Transverse colon (tissue), 4 donors: ENCODE measurements around the gene PABPN1L. TPM values are rescaled to one million over a fixed set of nuclear protein-coding genes. Genes with fewer than 3 reads are reported as not detected.

Source experiments
- DNase-seq: peaks from one replicate; pipeline ENCODE4 v3.0.0-alpha.2; 2019
- H3K27ac ChIP-seq, 4 donors: fragments of 200-600 bp; sonication (generic); 2 replicates each; pipeline ENCODE4 v1.5.1; 2016 to 2018; ENCODE audit warnings: inconsistent platforms in 4 of 4
- H3K27me3 ChIP-seq: fragments of 200-600 bp; sonication (generic); 2 replicates; pipeline ENCODE4 v1.5.1; 2017; ENCODE audit warnings: inconsistent platforms
- H3K36me3 ChIP-seq, 4 donors: fragments of 200-600 bp; sonication (generic); 2 replicates each; pipeline ENCODE4 v1.5.1; 2017 to 2019; ENCODE audit warnings: inconsistent platforms in 4 of 4
- H3K4me1 ChIP-seq, 4 donors: fragments of 200-600 bp; sonication (generic); 2 replicates each; pipeline ENCODE4 v1.5.1; 2017 to 2020; ENCODE audit warnings: inconsistent platforms in 4 of 4
- H3K4me3 ChIP-seq, 4 donors: fragments of 200-600 bp; sonication (generic); 1 replicate in 1 of 4; 2 replicates in 3 of 4; pipeline versions ENCODE4 v1.5.1 to v1.6.1; 2017 to 2019; ENCODE audit warnings: inconsistent platforms in 4 of 4
- H3K9me3 ChIP-seq, 2 donors: fragments of 200-600 bp; sonication (generic); 2 replicates each; pipeline ENCODE4 v1.5.1; 2017 to 2019; ENCODE audit warnings: inconsistent platforms in 2 of 2
- EP300 ChIP-seq: sonication (generic); formaldehyde crosslinking; IDR thresholded peaks from one replicate; pipeline ENCODE4 v1.6.1; 2017; ENCODE audit warnings: antibody characterized with exemption, low read depth
- POLR2A ChIP-seq: fragments of 450-650 bp; IDR thresholded peaks from one replicate; pipeline ENCODE4 v1.6.1; 2016; ENCODE audit warnings: antibody characterized with exemption, mild to moderate bottlenecking, moderate library complexity
- POLR2AphosphoS5 ChIP-seq, 3 donors: sonication (generic); formaldehyde crosslinking; IDR thresholded peaks; one replicate each; pipeline ENCODE4 v1.6.1; 2016; ENCODE audit warnings: antibody characterized with exemption in 3 of 3
- WGBS, 2 donors: methylation state at CpG; one replicate each; pipeline ENCODE4 v1.1.5; 2018; ENCODE audit warnings: low coverage in 1 of 2; 5-methylcytosine and 5-hydroxymethylcytosine counted together
- in situ Hi-C, 4 donors: fragments of 200-750 bp; cut with MboI; loops; one replicate each; pipeline versions ENCODE4 v1.15.0 to v1.15.1; 2017; ENCODE audit warnings: low sequenced_read_pairs in 3 of 4, low pct_ligation_motif_present in 1 of 4, low pct_unique_long_range_greater_than_20kb in 1 of 4
- intact Hi-C: fragments of 100-400 bp; cut with DNase I; formaldehyde crosslinking; loops from one replicate; pipeline ENCODE4 v1.15.1; 2023; ENCODE audit warnings: low total_unique reads
- total RNA-seq, 4 donors: library from RNA; depleted of rRNA; stranded (reverse); fragments of >200 nt; gene quantifications; one replicate each; pipeline ENCODE4 v1.1.0, GENCODE V29; 2016
- TF ChIP-seq, protein P1 (sequence below), 5 experiments: fragments of 200-600 bp in 3 of 5; fragments of 450-650 bp in 2 of 5; sonication (generic) in 3 of 5; IDR thresholded peaks; 1 replicate in 2 of 5; 2 replicates in 3 of 5; pipeline ENCODE4 v1.5.1; 2016 to 2017; ENCODE audit warnings: antibody characterized with exemption in 5 of 5, inconsistent platforms in 3 of 5, mild to moderate bottlenecking in 2 of 5, moderate library complexity in 1 of 5

Gene PABPN1L
- total RNA-seq, 4 donors from 2014 or later: not detected

DNA sequence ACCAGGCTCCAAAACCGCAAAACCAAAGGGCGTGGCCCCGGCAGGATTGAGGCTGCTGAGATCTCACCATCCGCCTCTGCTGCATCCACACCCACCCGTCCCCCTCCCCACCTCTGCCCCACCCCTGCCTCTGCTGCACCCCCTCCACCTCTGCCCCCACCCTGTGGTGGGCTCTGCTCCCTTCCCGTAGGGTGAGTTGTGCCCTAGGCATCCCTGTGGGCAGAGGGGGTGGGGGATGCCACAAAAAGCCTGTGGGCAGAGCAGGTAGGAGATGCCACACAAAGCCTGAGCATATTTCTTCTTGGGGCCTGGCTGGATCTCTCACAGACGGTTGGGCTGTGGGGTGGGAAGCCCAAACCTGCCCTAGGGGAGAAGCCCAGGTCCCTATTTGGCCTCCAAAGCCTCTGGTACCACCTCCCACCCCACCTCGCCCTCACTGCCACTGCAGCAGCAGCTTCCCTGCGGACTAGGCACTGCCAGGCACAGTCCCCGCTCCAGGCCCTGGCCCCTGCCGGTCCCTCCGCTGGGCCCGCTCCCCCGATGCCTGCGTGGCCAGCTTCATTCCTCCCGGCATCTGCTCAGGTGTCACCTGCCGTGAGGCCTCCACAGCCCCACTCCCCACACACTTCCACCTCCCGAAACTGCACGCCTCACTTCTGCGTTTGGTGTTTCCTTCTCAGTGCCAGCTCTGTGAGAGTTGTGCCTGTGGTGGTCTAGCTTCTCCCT, 11.3 kb upstream of the PABPN1L start:
- no peaks in the 10 kb centered on the region for H3K9me3 ChIP-seq
- intact Hi-C loops: no loop called here
- in situ Hi-C loops: no loop called here
- no peaks in the 10 kb centered on the region for H3K36me3 ChIP-seq
- no peak overlapping the region for H3K4me3 ChIP-seq
- peaks cover 15% of the 10 kb centered on the region for H3K27me3 ChIP-seq
- WGBS, 2 donors: 89 to 91% methylated on average over 7 to 20 of the region's 20 CpGs
- peaks cover 0 to 17% (median 15%) of the 10 kb centered on the region in 4 donors for H3K4me1 ChIP-seq
- no peak for DNase-seq
- no peak overlapping the region for H3K27ac ChIP-seq
- TF ChIP-seq, protein P1, sequence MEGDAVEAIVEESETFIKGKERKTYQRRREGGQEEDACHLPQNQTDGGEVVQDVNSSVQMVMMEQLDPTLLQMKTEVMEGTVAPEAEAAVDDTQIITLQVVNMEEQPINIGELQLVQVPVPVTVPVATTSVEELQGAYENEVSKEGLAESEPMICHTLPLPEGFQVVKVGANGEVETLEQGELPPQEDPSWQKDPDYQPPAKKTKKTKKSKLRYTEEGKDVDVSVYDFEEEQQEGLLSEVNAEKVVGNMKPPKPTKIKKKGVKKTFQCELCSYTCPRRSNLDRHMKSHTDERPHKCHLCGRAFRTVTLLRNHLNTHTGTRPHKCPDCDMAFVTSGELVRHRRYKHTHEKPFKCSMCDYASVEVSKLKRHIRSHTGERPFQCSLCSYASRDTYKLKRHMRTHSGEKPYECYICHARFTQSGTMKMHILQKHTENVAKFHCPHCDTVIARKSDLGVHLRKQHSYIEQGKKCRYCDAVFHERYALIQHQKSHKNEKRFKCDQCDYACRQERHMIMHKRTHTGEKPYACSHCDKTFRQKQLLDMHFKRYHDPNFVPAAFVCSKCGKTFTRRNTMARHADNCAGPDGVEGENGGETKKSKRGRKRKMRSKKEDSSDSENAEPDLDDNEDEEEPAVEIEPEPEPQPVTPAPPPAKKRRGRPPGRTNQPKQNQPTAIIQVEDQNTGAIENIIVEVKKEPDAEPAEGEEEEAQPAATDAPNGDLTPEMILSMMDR (IDR thresholded peaks at IDR 0.05): no peak
- TF ChIP-seq POLR2A (no peak), POLR2AphosphoS5 (IDR thresholded peaks at IDR 0.05) (no peak), EP300 (no peak)

DNA sequence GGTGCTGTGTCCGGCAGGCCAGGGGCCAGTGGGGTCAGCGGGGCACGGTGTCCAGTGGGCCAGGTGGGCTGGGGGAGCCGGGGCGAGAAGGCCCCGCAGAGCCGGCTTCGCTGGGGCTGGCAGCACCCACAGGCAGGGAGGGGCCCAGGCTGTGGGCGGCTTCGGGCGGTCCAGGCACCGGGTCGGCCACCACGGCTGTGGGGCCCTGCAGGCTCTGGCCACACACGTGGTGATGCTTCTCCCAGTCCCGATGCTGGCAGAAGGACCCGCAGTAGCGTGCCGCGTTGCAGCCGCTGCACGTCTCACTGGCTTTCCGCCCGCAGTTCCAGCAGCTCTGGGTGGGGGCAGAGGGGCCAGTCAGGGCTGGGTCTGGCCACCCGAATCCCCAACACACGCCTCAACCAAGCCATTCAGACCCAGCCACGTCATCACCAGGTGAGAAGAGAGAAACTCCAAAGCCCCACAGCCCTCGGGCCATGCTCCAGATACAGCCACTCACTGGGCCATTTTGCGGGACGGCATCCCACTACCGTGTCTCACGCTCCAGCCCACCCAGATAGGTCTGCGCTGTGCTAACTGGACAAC, 10.6 kb upstream of the PABPN1L start:
- peaks cover 0 to 17% (median 14%) of the 10 kb centered on the region in 4 donors for H3K4me1 ChIP-seq
- no peak overlapping the region for H3K27ac ChIP-seq
- WGBS, 2 donors: 84% methylated on average over 24 of the region's 33 CpGs; no CpG with 5 or more reads in 1 of the 2 donors
- no peak overlapping the region for H3K4me3 ChIP-seq
- TF ChIP-seq, protein P1 (IDR thresholded peaks at IDR 0.05): no peak
- TF ChIP-seq POLR2A (no peak), EP300 (no peak), POLR2AphosphoS5 (IDR thresholded peaks at IDR 0.05) (no peak)
- DNase-seq: no peak
- intact Hi-C loops (no loop called here), in situ Hi-C loops (no loop called here)
- H3K27me3 ChIP-seq: peaks cover 16% of the 10 kb centered on the region
- no peaks in the 10 kb centered on the region for H3K9me3 ChIP-seq
- H3K36me3 ChIP-seq: no peaks in the 10 kb centered on the region

DNA sequence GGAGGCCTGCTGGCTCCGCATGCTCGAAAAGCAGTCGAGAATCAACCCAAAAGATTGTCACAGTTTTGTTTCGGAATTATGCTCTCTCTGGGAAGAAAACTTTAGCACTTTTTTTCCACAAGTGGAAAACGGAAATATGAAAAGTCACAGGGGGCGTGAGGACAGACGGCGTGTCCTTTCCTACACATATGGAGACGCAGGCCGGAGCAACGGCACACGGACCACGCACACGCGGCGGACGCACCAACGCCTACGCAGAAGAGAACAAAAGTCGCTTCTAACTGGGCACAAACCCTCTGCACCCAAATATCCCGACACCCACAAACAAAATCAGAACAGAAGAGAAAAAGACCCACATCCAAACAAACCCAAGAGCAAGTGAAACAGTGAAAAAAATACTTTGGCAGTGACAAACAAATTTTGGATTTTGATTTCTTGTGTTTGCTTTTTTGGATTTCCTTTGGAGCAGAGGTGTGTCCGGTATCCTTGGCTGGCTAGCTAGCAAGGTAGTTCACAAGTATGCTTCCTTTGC, 9.3 kb upstream of the PABPN1L start:
- no peak overlapping the region for H3K27ac ChIP-seq
- peaks cover 0 to 9% (median 3%) of the 10 kb centered on the region in 4 donors for H3K4me1 ChIP-seq
- 92 to 94% methylated on average over 17 to 22 of the region's 22 CpGs for WGBS, 2 donors
- no peak overlapping the region for H3K4me3 ChIP-seq
- H3K36me3 ChIP-seq: no peaks in the 10 kb centered on the region
- no peaks in the 10 kb centered on the region for H3K9me3 ChIP-seq
- intact Hi-C loops (no loop called here), in situ Hi-C loops (no loop called here)
- H3K27me3 ChIP-seq: peaks cover 25% of the 10 kb centered on the region
- no peak for DNase-seq
- TF ChIP-seq POLR2AphosphoS5 (IDR thresholded peaks at IDR 0.05) (no peak), EP300 (no peak), POLR2A (no peak)
- TF ChIP-seq, protein P1 (IDR thresholded peaks at IDR 0.05): no peak

DNA sequence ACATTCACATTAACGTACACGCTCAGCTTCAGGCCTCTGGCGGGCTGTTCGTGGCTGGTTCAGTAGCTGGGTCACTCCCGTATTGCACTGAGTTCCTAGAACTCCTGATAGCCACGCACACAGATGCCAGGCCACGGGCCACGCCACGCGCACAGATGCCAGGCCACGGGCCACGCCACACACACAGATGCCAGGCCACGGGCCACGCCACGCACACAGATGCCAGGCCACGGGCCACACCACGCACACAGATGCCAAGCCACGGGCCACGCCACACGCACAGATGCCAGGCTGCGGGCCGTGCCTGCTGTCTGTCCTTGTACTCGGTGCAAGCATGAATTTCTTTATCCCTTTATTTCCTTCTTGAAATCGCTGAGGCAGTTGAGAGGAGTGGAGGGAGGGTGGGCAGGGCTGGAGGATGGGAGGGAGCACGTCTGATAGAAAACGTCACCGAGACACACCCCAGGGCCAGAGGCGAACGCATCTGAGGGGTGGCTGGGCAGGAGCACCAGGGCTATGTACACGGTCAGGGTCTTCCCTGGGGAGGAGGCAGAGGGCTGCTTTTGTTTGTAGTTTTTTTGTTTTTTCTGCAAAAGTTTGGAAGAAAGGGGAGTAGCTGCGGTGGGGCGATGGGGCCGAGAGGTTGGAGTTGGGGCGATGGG, 8.6 kb upstream of the PABPN1L start:
- Histone ChIP-seq H3K4me1 (peaks cover 0 to 4% (median 0%) of the 10 kb centered on the region in 4 donors), H3K36me3 (no peaks in the 10 kb centered on the region), H3K9me3 (no peaks in the 10 kb centered on the region), H3K27me3 (peaks cover 25% of the 10 kb centered on the region), H3K27ac (no peak overlapping the region), H3K4me3 (no peak overlapping the region)
- TF ChIP-seq EP300: no peak
- TF ChIP-seq POLR2A: no peak
- in situ Hi-C loops: no loop called here
- WGBS, 2 donors: 87 to 92% methylated on average over 5 to 34 of the region's 34 CpGs
- DNase-seq: no peak
- intact Hi-C loops: no loop called here
